ENCODE results near the gene GJB3.

DNA sequence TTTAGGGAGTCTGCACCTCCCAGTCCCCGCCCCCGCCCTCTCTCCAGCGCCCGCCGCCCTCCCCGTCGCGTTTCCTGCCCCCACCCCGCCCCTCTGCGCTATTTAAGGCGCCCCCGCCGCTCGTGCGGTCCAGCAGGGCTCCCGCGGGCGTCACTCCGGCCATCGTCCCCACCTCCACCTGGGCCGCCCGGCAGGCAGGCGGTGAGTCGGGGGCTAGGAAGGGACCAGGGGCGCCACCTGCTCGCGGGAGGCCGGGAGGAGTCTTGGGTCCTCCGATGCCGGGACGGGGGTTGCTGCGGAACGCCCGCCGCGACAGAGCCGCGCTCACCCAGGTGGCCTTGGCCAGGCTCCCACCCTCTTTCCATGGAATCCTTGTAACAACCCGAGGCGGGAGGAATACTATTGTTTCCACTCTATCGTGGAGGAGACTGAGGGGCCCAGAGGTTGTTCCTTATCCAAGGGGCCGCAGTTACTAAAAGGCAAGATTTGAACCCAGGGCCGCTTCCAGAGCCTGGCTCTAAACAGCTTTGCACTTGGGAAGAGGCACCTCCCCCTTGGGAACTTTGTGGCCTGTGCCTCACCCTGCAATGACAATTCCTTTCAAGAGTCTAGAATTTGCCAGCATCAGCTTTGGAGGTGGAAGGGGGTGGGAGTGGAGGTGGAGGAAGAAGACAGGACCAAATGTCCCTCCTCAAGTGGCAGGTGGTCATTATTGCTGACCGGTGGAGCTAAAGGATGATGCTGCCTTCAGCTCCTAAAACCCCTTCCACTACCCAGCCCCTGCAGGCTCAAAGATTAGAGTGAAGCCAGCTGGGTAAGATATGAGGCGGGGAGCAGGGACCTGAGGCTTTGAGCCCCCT, 12.1 kb downstream of the GJB3 start, which contains the start of gene GJA4:
- peak in 1 of 2 donors; percentile 72 for TF ChIP-seq POLR2A (IDR thresholded peaks at IDR 0.05)
- TF ChIP-seq, protein P1, sequence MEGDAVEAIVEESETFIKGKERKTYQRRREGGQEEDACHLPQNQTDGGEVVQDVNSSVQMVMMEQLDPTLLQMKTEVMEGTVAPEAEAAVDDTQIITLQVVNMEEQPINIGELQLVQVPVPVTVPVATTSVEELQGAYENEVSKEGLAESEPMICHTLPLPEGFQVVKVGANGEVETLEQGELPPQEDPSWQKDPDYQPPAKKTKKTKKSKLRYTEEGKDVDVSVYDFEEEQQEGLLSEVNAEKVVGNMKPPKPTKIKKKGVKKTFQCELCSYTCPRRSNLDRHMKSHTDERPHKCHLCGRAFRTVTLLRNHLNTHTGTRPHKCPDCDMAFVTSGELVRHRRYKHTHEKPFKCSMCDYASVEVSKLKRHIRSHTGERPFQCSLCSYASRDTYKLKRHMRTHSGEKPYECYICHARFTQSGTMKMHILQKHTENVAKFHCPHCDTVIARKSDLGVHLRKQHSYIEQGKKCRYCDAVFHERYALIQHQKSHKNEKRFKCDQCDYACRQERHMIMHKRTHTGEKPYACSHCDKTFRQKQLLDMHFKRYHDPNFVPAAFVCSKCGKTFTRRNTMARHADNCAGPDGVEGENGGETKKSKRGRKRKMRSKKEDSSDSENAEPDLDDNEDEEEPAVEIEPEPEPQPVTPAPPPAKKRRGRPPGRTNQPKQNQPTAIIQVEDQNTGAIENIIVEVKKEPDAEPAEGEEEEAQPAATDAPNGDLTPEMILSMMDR (IDR thresholded peaks at IDR 0.05), result no peak

Data from heart left ventricle (tissue), 13 donors.